Measurements from ENCODE around the gene KLF8.

Gene KLF8

GRCh38 chrX:56228914-56229313 is 3.2 kb upstream of the KLF8 start:
- Histone ChIP-seq H3K9me3 (ENCODE audit: control insufficient read depth, insufficient read depth, low read depth, low read length) (no peaks in the 10 kb centered on the region; the same call in 1 of the 2 replicates), H3K36me3 (ENCODE audit: control insufficient read depth in 2 of 2, insufficient read depth in 1 of 2, low read length in 2 of 2) (no peaks in the 10 kb centered on the region), H3K4me1 (ENCODE audit: control insufficient read depth, insufficient read depth, low read length) (no peaks in the 10 kb centered on the region), H3K4me3 (ENCODE audit: low read depth, low read length) (no peak overlapping the region), H3K27ac (ENCODE audit: extremely low read depth, low read depth, low read length) (no peak overlapping the region)
- TF ChIP-seq ZNF571 (tag by site-specific recombination; IDR thresholded peaks at IDR 0.05) (no peak), ZSCAN30 (tag by site-specific recombination; IDR thresholded peaks at IDR 0.05) (no peak), KLF1 (tag by site-specific recombination; IDR thresholded peaks at IDR 0.05) (peak; percentile 88), KLF8 (tag by site-specific recombination; IDR thresholded peaks at IDR 0.05) (no peak)
- ChIA-PET POLR2A (no interaction called here), CTCF (interaction anchor here (0.7 to 1.4 kb wide), 3 partner anchors 9 to 498 kb away, joined by 3 to 5 read pairs (median 5); no protein-coding TSS in a partner anchor)

DNA sequence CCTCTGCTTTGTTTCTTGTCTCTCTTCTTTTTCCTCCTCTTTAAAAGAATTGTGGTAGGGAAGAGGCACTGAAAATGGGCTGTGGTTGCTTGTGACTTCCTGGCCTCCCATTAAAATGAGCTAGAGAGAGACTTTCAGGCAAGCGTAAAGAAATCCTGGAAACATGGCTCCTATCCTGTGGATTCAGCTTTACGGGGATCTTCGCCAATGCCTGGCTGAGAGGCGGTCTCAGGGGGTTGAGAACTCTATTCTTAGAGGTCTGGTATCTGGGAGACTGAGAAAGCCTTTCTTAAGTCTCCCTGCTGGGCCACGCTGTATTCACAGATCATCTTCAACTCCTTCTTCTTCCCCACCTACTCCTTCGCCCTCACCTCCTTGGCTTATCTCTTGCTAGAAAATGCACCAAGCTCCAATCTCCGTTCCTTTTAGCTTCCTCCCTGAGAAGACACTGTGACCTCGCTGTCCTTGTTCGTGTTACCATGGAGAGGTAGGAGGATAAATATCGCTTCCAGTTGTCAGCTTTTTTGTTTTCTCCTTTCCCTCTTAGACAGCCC is 542 bp upstream of the KLF8 start:
- H3K27ac ChIP-seq (ENCODE audit: extremely low read depth, low read depth, low read length): no peak overlapping the region
- no peak overlapping the region for H3K4me3 ChIP-seq (ENCODE audit: low read depth, low read length)
- no peaks in the 10 kb centered on the region for H3K4me1 ChIP-seq (ENCODE audit: control insufficient read depth, insufficient read depth, low read length)
- ChIA-PET POLR2A (no interaction called here), CTCF (interaction anchor here (0.7 kb wide), 1 partner anchor 1330 kb away, joined by 3 read pairs; no protein-coding TSS in a partner anchor)
- no peak for TF ChIP-seq KLF1 (tag by site-specific recombination; IDR thresholded peaks at IDR 0.05)
- TF ChIP-seq ZNF558 (tag by site-specific recombination; IDR thresholded peaks at IDR 0.05): no peak
- no peak for TF ChIP-seq ZNF596 (tag by site-specific recombination; IDR thresholded peaks at IDR 0.05)
- TF ChIP-seq ZNF510 (tag by site-specific recombination; IDR thresholded peaks at IDR 0.05; ENCODE audit: insufficient replicate concordance): no peak
- TF ChIP-seq ZNF624 (tag by site-specific recombination; IDR thresholded peaks at IDR 0.05): no peak
- no peak for TF ChIP-seq ZNF426 (tag by site-specific recombination; IDR thresholded peaks at IDR 0.05)
- no peak for TF ChIP-seq KLF17 (tag by site-specific recombination; IDR thresholded peaks at IDR 0.05)
- no peak for TF ChIP-seq SP2 (tag by site-specific recombination; IDR thresholded peaks at IDR 0.05)
- TF ChIP-seq ZNF549 (tag by site-specific recombination; IDR thresholded peaks at IDR 0.05): no peak
- no peak for TF ChIP-seq ZNF623 (tag by site-specific recombination; IDR thresholded peaks at IDR 0.05)
- TF ChIP-seq ZNF133 (tag by site-specific recombination; IDR thresholded peaks at IDR 0.05): no peak
- no peaks in the 10 kb centered on the region for H3K36me3 ChIP-seq (ENCODE audit: control insufficient read depth in 2 of 2, insufficient read depth in 1 of 2, low read length in 2 of 2)
- H3K9me3 ChIP-seq (ENCODE audit: control insufficient read depth, insufficient read depth, low read depth, low read length): no peaks in the 10 kb centered on the region; the same call in 1 of the 2 replicates

DNA sequence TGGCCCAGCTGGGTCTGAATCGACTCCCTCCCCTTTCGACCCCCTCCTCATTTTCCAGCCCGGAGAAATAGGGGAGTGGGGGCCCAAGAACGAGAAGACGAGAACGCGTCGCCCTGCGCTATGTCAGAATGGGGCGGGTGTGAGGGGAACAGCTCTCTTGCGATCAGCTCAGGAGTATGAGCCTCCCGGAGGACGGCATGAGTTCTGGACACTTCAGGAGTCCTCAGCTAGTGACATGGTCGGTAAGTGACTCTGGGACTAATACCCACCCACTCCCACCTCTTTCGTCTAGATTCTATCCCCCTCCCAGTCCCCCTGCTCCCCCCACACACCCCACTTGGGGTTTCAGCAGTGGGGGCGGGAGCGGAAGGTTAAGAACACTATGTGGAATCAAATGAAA is 944 bp downstream of the KLF8 start:
- no peaks in the 10 kb centered on the region; the same call in 1 of the 2 replicates for H3K9me3 ChIP-seq (ENCODE audit: control insufficient read depth, insufficient read depth, low read depth, low read length)
- no peak overlapping the region for H3K27ac ChIP-seq (ENCODE audit: extremely low read depth, low read depth, low read length)
- TF ChIP-seq ZFP41 (tag by site-specific recombination; IDR thresholded peaks at IDR 0.05; ENCODE audit: borderline replicate concordance) (no peak), ZNF169 (tag by site-specific recombination; IDR thresholded peaks at IDR 0.05) (no peak)
- H3K4me3 ChIP-seq (ENCODE audit: low read depth, low read length): peak overlapping the region; percentile 31
- CTCF ChIA-PET: interaction anchor here (2.1 kb wide), 1 partner anchor 15 kb away, joined by 6 read pairs; no protein-coding TSS in a partner anchor
- H3K4me1 ChIP-seq (ENCODE audit: control insufficient read depth, insufficient read depth, low read length): no peaks in the 10 kb centered on the region
- POLR2A ChIA-PET: no interaction called here
- H3K36me3 ChIP-seq (ENCODE audit: control insufficient read depth in 2 of 2, insufficient read depth in 1 of 2, low read length in 2 of 2): no peaks in the 10 kb centered on the region

DNA sequence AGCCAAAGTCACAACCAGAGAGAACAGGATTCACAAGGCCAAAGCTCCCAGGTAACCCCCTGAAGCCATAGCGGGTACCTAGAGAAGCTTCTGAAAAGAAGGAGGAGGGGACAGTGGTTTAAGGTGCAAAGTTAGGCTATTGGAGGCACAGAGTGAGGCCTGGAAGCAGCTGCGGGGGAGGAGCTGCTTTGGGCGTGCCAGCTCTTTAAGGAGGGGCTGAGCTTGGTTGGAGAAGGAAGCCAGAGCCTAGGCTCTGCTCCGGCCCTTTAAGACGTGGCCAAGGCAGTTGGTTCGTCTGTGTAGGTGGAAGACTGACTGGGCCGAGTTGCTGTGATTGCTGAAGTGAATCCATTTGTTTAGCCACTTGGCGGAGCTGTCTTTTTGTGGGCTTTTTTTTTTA is 1.5 kb downstream of the KLF8 start:
- Histone ChIP-seq H3K27ac (ENCODE audit: extremely low read depth, low read depth, low read length) (no peak overlapping the region), H3K4me3 (ENCODE audit: low read depth, low read length) (no peak overlapping the region; the same call in none of the 2 replicates), H3K9me3 (ENCODE audit: control insufficient read depth, insufficient read depth, low read depth, low read length) (no peaks in the 10 kb centered on the region; the same call in 1 of the 2 replicates), H3K4me1 (ENCODE audit: control insufficient read depth, insufficient read depth, low read length) (no peaks in the 10 kb centered on the region), H3K36me3 (ENCODE audit: control insufficient read depth in 2 of 2, insufficient read depth in 1 of 2, low read length in 2 of 2) (no peaks in the 10 kb centered on the region)
- ChIA-PET CTCF (interaction anchor here (0.7 to 2.1 kb wide), 2 partner anchors 14 to 214 kb away, joined by 3 to 6 read pairs; no protein-coding TSS in a partner anchor), POLR2A (no interaction called here)
- TF ChIP-seq ZBTB48 (tag by site-specific recombination; IDR thresholded peaks at IDR 0.05) (no peak), ZNF112 (tag by site-specific recombination; IDR thresholded peaks at IDR 0.05) (no peak), ZNF704 (tag by site-specific recombination; IDR thresholded peaks at IDR 0.05) (no peak), ZNF202 (tag by site-specific recombination; IDR thresholded peaks at IDR 0.05; ENCODE audit: borderline replicate concordance) (no peak), ZNF664 (tag by site-specific recombination; IDR thresholded peaks at IDR 0.05) (no peak), YY1 (tag by site-specific recombination; IDR thresholded peaks at IDR 0.05) (no peak), ZFP3 (tag by site-specific recombination; IDR thresholded peaks at IDR 0.05; ENCODE audit: low read depth) (no peak), KLF16 (tag by site-specific recombination; IDR thresholded peaks at IDR 0.05) (no peak)
- TF ChIP-seq, protein P1, sequence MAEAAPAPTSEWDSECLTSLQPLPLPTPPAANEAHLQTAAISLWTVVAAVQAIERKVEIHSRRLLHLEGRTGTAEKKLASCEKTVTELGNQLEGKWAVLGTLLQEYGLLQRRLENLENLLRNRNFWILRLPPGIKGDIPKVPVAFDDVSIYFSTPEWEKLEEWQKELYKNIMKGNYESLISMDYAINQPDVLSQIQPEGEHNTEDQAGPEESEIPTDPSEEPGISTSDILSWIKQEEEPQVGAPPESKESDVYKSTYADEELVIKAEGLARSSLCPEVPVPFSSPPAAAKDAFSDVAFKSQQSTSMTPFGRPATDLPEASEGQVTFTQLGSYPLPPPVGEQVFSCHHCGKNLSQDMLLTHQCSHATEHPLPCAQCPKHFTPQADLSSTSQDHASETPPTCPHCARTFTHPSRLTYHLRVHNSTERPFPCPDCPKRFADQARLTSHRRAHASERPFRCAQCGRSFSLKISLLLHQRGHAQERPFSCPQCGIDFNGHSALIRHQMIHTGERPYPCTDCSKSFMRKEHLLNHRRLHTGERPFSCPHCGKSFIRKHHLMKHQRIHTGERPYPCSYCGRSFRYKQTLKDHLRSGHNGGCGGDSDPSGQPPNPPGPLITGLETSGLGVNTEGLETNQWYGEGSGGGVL (tag by site-specific recombination; IDR thresholded peaks at IDR 0.05): no peak
